Measurements from ENCODE around the gene TUSC2. TPM values are rescaled to one million over a fixed set of nuclear protein-coding genes. Genes with fewer than 3 reads are reported as not detected.

Gene TUSC2
- total and polyA plus RNA-seq, 2 of the 13 experiments (the other 11 are each of a cell fraction or from before 2014, with no cell fraction given): 36.7 to 39.1 TPM

GRCh38 chr3:50350527-50351322 is 22.7 kb upstream of the TUSC2 start, which contains the start of the genes CYB561D2 and NPRL2 (continued):
- TF ChIP-seq MIER3 (CRISPR knock-in tag; IDR thresholded peaks at IDR 0.05; ENCODE audit: borderline replicate concordance) (peak; percentile 48; the same call in 1 of the 2 replicates), FOXM1 (CRISPR knock-in tag; IDR thresholded peaks at IDR 0.05) (no peak), MEIS1 (CRISPR knock-in tag; IDR thresholded peaks at IDR 0.05; ENCODE audit: borderline replicate concordance) (peak; percentile 72; the same call in 1 of the 2 replicates), IKZF5 (CRISPR knock-in tag; IDR thresholded peaks at IDR 0.05) (no peak; the same call in 1 of the 2 replicates), E2F2 (CRISPR knock-in tag; IDR thresholded peaks at IDR 0.05; ENCODE audit: borderline replicate concordance) (peak; percentile 67), ZNF552 (CRISPR knock-in tag; IDR thresholded peaks at IDR 0.05; ENCODE audit: borderline replicate concordance) (peak; percentile 98), MTF2 (CRISPR knock-in tag; IDR thresholded peaks at IDR 0.05; ENCODE audit: borderline replicate concordance) (peak; percentile 58; the same call in 1 of the 2 replicates), PHF20 (CRISPR knock-in tag; IDR thresholded peaks at IDR 0.05) (peak; percentile 91), ZBTB43 (CRISPR knock-in tag; conservative IDR thresholded peaks at IDR 0.05) (peak; percentile 91), SKIL (CRISPR knock-in tag; IDR thresholded peaks at IDR 0.05; ENCODE audit: borderline replicate concordance) (no peak), ZNF792 (CRISPR knock-in tag; IDR thresholded peaks at IDR 0.05) (peak; percentile 96), SP1 (IDR thresholded peaks at IDR 0.05) (no peak), SP1 (CRISPR knock-in tag; IDR thresholded peaks at IDR 0.05) (peak; percentile 70), DR1 (CRISPR knock-in tag; IDR thresholded peaks at IDR 0.05) (peak; percentile 77), YY1 (IDR thresholded peaks at IDR 0.05; ENCODE audit: insufficient read depth, insufficient replicate concordance, low read depth, low read length) (peak; percentile 11), BCL6 (CRISPR knock-in tag; IDR thresholded peaks at IDR 0.05) (no peak; the same call in 1 of the 2 replicates), ZNF772 (CRISPR knock-in tag; IDR thresholded peaks at IDR 0.05) (peak; percentile 96), SOX6 (IDR thresholded peaks at IDR 0.05) (no peak), SOX6 (CRISPR knock-in tag; IDR thresholded peaks at IDR 0.05) (peak; percentile 68), AKAP8 (CRISPR knock-in tag; IDR thresholded peaks at IDR 0.05) (no peak), ZNF740 (CRISPR knock-in tag; IDR thresholded peaks at IDR 0.05) (no peak), HINFP (CRISPR knock-in tag; IDR thresholded peaks at IDR 0.05; ENCODE audit: low read depth) (peak; percentile 84; the same call in 1 of the 2 replicates), ZZZ3 (CRISPR knock-in tag; IDR thresholded peaks at IDR 0.05; ENCODE audit: borderline replicate concordance) (no peak; the same call in 1 of the 2 replicates)

All from HepG2 (cell line).